HL-60 (cell line): ENCODE measurements around the gene TMEM132D.

Experiments
- GABPA ChIP-seq: IDR thresholded peaks from 2 replicates; pipeline ENCODE4 v1.6.1; 2012; ENCODE audit warnings: low read depth
- TF ChIP-seq, protein P1 (sequence below): IDR thresholded peaks from one replicate; pipeline ENCODE4 v1.5.1; 2011; ENCODE audit warnings: low read length, control low read depth, inconsistent platforms; ENCODE audit not compliant: insufficient read depth

DNA sequence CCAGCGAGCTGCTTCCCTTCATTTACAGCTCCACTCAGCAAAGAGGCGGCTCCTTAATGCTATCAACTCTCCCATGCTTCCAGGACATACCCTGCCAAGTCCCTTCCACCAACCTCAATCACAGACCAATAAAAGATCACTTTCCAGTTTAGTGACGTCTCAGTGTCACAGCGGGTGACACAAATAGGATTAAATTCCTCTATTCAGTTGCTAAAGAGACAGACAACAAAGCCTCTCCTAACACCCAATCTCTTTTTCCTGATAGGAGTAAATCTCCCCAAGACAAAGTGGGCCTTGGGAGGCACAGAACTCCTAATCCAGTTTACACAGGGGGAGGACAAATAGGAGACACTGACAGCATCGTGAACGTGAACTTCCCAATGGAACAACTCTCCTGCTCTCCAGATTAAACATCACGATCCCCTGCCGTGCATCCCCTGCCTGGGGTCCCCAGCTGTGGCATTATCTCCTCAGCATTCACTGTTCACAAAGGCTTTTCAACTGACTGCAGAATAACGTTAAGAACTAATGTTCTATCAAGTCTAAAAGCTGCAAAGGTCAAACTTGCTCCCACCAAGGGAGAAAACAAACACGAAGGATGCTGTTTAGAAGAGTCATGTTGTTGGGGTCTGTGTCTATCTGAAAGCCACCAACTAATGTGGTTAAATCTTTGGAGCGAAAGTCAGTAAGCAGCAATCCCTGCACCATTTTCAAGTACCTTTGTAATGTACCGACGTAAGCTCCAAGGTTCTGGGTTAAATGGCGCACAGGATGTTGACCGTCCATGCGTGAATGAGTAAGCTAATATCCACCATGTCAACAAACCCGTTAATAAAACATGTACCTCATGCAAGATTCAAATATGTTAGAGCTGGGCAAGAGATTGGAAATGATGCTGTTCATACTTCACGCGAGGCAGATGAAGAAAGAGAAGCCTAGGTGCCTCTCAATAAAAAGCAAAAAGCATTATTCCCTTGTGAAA lies 31.5 kb downstream of the TMEM132D start:
- TF ChIP-seq, protein P1, sequence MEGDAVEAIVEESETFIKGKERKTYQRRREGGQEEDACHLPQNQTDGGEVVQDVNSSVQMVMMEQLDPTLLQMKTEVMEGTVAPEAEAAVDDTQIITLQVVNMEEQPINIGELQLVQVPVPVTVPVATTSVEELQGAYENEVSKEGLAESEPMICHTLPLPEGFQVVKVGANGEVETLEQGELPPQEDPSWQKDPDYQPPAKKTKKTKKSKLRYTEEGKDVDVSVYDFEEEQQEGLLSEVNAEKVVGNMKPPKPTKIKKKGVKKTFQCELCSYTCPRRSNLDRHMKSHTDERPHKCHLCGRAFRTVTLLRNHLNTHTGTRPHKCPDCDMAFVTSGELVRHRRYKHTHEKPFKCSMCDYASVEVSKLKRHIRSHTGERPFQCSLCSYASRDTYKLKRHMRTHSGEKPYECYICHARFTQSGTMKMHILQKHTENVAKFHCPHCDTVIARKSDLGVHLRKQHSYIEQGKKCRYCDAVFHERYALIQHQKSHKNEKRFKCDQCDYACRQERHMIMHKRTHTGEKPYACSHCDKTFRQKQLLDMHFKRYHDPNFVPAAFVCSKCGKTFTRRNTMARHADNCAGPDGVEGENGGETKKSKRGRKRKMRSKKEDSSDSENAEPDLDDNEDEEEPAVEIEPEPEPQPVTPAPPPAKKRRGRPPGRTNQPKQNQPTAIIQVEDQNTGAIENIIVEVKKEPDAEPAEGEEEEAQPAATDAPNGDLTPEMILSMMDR, result no peak
- no peak for TF ChIP-seq GABPA
